Suprapubic skin (tissue), 4 donors: ENCODE results near the gene DMRTC2.

ENCODE experiments used
- POLR2A ChIP-seq, 2 donors: fragments of 450-650 bp; IDR thresholded peaks; one replicate each; pipeline ENCODE4 v1.6.1; 2017; ENCODE audit warnings: antibody characterized with exemption in 2 of 2, mild to moderate bottlenecking in 2 of 2, moderate library complexity in 2 of 2
- POLR2AphosphoS5 ChIP-seq, 3 donors: sonication (generic); formaldehyde crosslinking; IDR thresholded peaks; one replicate each; pipeline ENCODE4 v1.6.1; 2017; ENCODE audit warnings: antibody characterized with exemption in 3 of 3
- TF ChIP-seq, protein P1 (sequence below), 2 donors: fragments of 200-600 bp in 1 of 2; fragments of 450-650 bp in 1 of 2; sonication (generic) in 1 of 2; IDR thresholded peaks; one replicate each; pipeline ENCODE4 v1.5.1; 2016 to 2019; ENCODE audit warnings: antibody characterized with exemption in 2 of 2, mild to moderate bottlenecking in 1 of 2, moderate library complexity in 1 of 2

DNA sequence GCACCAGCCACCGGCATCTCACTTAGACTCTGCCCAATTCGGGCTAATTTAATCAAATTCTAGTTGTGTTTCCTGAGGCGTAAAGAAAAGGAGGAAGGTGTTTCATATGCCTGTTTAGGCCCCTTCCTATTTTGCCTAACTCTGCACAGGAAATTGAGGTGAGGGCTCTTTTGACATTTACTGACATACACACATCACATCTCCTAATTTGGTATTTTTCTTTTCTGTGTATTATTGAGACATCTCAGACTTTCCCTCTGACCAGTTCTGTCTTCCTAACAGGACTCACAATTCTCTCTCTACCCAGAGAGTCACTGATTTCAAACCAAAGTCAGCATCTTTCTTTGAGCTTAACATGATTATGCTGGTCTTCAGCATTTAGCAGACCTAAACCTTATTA is 40.5 kb upstream of the DMRTC2 start:
- TF ChIP-seq, protein P1, sequence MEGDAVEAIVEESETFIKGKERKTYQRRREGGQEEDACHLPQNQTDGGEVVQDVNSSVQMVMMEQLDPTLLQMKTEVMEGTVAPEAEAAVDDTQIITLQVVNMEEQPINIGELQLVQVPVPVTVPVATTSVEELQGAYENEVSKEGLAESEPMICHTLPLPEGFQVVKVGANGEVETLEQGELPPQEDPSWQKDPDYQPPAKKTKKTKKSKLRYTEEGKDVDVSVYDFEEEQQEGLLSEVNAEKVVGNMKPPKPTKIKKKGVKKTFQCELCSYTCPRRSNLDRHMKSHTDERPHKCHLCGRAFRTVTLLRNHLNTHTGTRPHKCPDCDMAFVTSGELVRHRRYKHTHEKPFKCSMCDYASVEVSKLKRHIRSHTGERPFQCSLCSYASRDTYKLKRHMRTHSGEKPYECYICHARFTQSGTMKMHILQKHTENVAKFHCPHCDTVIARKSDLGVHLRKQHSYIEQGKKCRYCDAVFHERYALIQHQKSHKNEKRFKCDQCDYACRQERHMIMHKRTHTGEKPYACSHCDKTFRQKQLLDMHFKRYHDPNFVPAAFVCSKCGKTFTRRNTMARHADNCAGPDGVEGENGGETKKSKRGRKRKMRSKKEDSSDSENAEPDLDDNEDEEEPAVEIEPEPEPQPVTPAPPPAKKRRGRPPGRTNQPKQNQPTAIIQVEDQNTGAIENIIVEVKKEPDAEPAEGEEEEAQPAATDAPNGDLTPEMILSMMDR (IDR thresholded peaks at IDR 0.05), result no peak
- TF ChIP-seq POLR2AphosphoS5 (IDR thresholded peaks at IDR 0.05), result no peak
- no peak for TF ChIP-seq POLR2A (IDR thresholded peaks at IDR 0.05)
